K562 (cell line): Measurements from ENCODE around the gene NCMAP. TPM values are rescaled to one million over a fixed set of nuclear protein-coding genes. Genes with fewer than 3 reads are reported as not detected.

ENCODE experiments used
- BCLAF1 ChIP-seq, 2 experiments: fragments of 450-650 bp in 1 of 2; IDR thresholded peaks; 2 replicates each; pipeline ENCODE4 v1.6.1; 2011 to 2017; ENCODE audit warnings: low read depth in 2 of 2, antibody characterized with exemption in 1 of 2, borderline replicate concordance in 1 of 2, low read length in 1 of 2, mild to moderate bottlenecking in 1 of 2, mixed read lengths in 1 of 2; ENCODE audit not compliant: control insufficient read depth in 1 of 2
- BRCA1 ChIP-seq, 2 experiments: fragments of 450-650 bp in 1 of 2; sonication (generic) in 1 of 2; formaldehyde crosslinking in 1 of 2; IDR thresholded peaks; 2 replicates each; pipeline versions ENCODE4 v1.5.0 to v1.6.1; 2017 to 2020; ENCODE audit warnings: mild to moderate bottlenecking in 1 of 2, missing genetic modification reagents in 1 of 2
- DNMT1 ChIP-seq: fragments of 450-650 bp; IDR thresholded peaks from 2 replicates; pipeline ENCODE4 v1.6.1; 2016; ENCODE audit warnings: antibody characterized with exemption, mild to moderate bottlenecking
- E2F1 ChIP-seq: sonication (generic); formaldehyde crosslinking; IDR thresholded peaks from 2 replicates; pipeline ENCODE4 v1.8.1; 2023; ENCODE audit warnings: mild to moderate bottlenecking, missing genetic modification reagents, moderate library complexity
- FUS ChIP-seq: fragments of 200-400 bp; formaldehyde crosslinking; optimal IDR thresholded peaks from 2 replicates; pipeline ENCODE3; 2017; ENCODE audit warnings: low read depth, low read length
- HLTF ChIP-seq: fragments of 450-650 bp; IDR thresholded peaks from 2 replicates; pipeline ENCODE4 v1.6.1; 2016
- HMGN3 ChIP-seq: IDR thresholded peaks from 2 replicates; pipeline ENCODE4 v1.6.1; 2011; ENCODE audit warnings: borderline replicate concordance, low read depth, mild to moderate bottlenecking, mixed read lengths, low read length; ENCODE audit not compliant: insufficient read length; ENCODE audit errors: extremely low read depth
- JUN ChIP-seq, 2 experiments: sonication (generic) in 1 of 2; formaldehyde crosslinking in 1 of 2; IDR thresholded peaks; 2 replicates each; pipeline versions ENCODE4 v1.6.1 to v1.8.0; 2012 to 2022; ENCODE audit warnings: borderline replicate concordance in 2 of 2, mild to moderate bottlenecking in 2 of 2, improper control_type of control experiment in 1 of 2, low read depth in 1 of 2, low read length in 1 of 2, missing genetic modification reagents in 1 of 2
- MCM2 ChIP-seq: fragments of 450-650 bp; IDR thresholded peaks from 2 replicates; pipeline ENCODE4 v1.6.1; 2017; ENCODE audit warnings: low read depth, mild to moderate bottlenecking
- MEIS2 ChIP-seq: fragments of 450-650 bp; IDR thresholded peaks from 2 replicates; pipeline ENCODE4 v1.6.1; 2014; ENCODE audit warnings: mild to moderate bottlenecking; ENCODE audit not compliant: partially characterized antibody
- PML ChIP-seq: IDR thresholded peaks from 2 replicates; pipeline ENCODE4 v1.6.1; 2012; ENCODE audit warnings: low read length, inconsistent platforms
- SOX6 ChIP-seq: fragments of 450-650 bp; IDR thresholded peaks from 2 replicates; pipeline ENCODE4 v1.6.1; 2014; ENCODE audit warnings: mild to moderate bottlenecking
- SP1 ChIP-seq: sonication (generic); formaldehyde crosslinking; IDR thresholded peaks from 2 replicates; pipeline ENCODE4 v1.8.1; 2022; ENCODE audit warnings: mild to moderate bottlenecking, missing genetic modification reagents
- SPI1 ChIP-seq: IDR thresholded peaks from 2 replicates; pipeline ENCODE4 v1.6.1; 2011; ENCODE audit warnings: low read depth, low read length, control low read depth, borderline replicate concordance
- STAT5B ChIP-seq: fragments of 250-450 bp; sonication (Bioruptor Pico); IDR thresholded peaks from 2 replicates; pipeline ENCODE4 v1.8.0; 2021; ENCODE audit warnings: mild to moderate bottlenecking, inconsistent platforms
- ZBTB1 ChIP-seq: sonication (generic); formaldehyde crosslinking; IDR thresholded peaks from 2 replicates; pipeline ENCODE4 v1.8.1; 2023; ENCODE audit warnings: missing genetic modification reagents, low read depth, mild to moderate bottlenecking, borderline replicate concordance
- ZBTB49 ChIP-seq: sonication (generic); formaldehyde crosslinking; IDR thresholded peaks from 2 replicates; pipeline ENCODE4 v1.8.0; 2022; ENCODE audit warnings: missing genetic modification reagents, mild to moderate bottlenecking, borderline replicate concordance
- ZNF436 ChIP-seq: fragments of 250-450, 450-650 bp; sonication (Bioruptor Pico); formaldehyde crosslinking; IDR thresholded peaks from 2 replicates; pipeline ENCODE4 v1.7.0; 2020; ENCODE audit warnings: mild to moderate bottlenecking
- ZNF507 ChIP-seq: conservative IDR thresholded peaks from 2 replicates; pipeline ENCODE4 v1.6.1; 2017; ENCODE audit warnings: missing genetic modification characterization, missing compliant biosample characterization
- ZNF707 ChIP-seq: fragments of 250-450 bp; sonication (Bioruptor Pico); conservative IDR thresholded peaks from 2 replicates; pipeline ENCODE4 v1.8.0; 2022; ENCODE audit warnings: inconsistent platforms, mild to moderate bottlenecking, moderate library complexity
- ZNF830 ChIP-seq: fragments of 250-450 bp; sonication (Bioruptor Pico); IDR thresholded peaks from 2 replicates; pipeline ENCODE4 v1.5.0; 2021; ENCODE audit warnings: mild to moderate bottlenecking
- polyA plus RNA-seq, 8 experiments: library from polyadenylated mRNA; depleted of rRNA in 4 of 8; stranded (reverse) in 5 of 8; unstranded in 3 of 8; fragments of >200 nt; fragmentation: Nextera tagmentation in 2 of 8; fragmentation: Illumina TruSeq in 1 of 8; extraction: Ambion mirVana in 2 of 8; extraction: Trizol in 1 of 8; gene quantifications; 2 replicates each; pipeline versions ENCODE4 v1.2.1 to v1.2.3, GENCODE V29; 2011 to 2014; ENCODE audit warnings: inconsistent platforms in 1 of 8, missing spikeins in 1 of 8
- total RNA-seq, 7 experiments: library from RNA; depleted of rRNA in 6 of 7; stranded (reverse); fragments of >200 nt in 6 of 7; fragmentation: Illumina TruSeq in 2 of 7; extraction: Trizol in 2 of 7; gene quantifications; 2 replicates each; pipeline versions ENCODE4 v1.2.1 to v1.2.3, GENCODE V29; 2011 to 2021; ENCODE audit warnings: low replicate concordance in 1 of 7

NCMAP gene
- total and polyA plus RNA-seq, 9 of the 15 experiments (the other 6 are each of a cell fraction or from before 2014, with no cell fraction given), result 0.03 TPM; not detected in 8

GRCh38 chr1:24642481-24643362 lies 86.8 kb downstream of the NCMAP start, which contains the start of gene SRRM1 (continued):
- no peak for TF ChIP-seq MCM2
- no peak for TF ChIP-seq BCLAF1 (IDR thresholded peaks at IDR 0.05; ENCODE audit: borderline replicate concordance in 1 of 2, control insufficient read depth in 1 of 2, low read depth in 2 of 2, low read length in 1 of 2)
- TF ChIP-seq PML, result peak; percentile 83
- peak; percentile 84 for TF ChIP-seq E2F1 (CRISPR knock-in tag)
- no peak for TF ChIP-seq ZNF707 (CRISPR knock-in tag)
- TF ChIP-seq HLTF, result peak; percentile 87; the same call in 1 of the 2 replicates
- TF ChIP-seq FUS, result no peak
- TF ChIP-seq SP1 (CRISPR knock-in tag), result peak; percentile 94
- no peak for TF ChIP-seq DNMT1
- TF ChIP-seq MEIS2, result peak; percentile 99
- no peak for TF ChIP-seq STAT5B (CRISPR knock-in tag)
- TF ChIP-seq ZNF436, result no peak
- TF ChIP-seq JUN (IDR thresholded peaks at IDR 0.05; ENCODE audit: borderline replicate concordance, low read depth, low read length), result peak; percentile 52; the same call in 1 of the 2 replicates
- no peak for TF ChIP-seq JUN (CRISPR knock-in tag; IDR thresholded peaks at IDR 0.05; ENCODE audit: borderline replicate concordance)
- TF ChIP-seq SOX6, result peak; percentile 74; the same call in 1 of the 2 replicates
- TF ChIP-seq ZNF830, result 0 out of 2 replicates have a peak, but pooled peaks have one; percentile 31
- no peak for TF ChIP-seq ZNF507 (tag)
- no peak for TF ChIP-seq ZBTB1 (CRISPR knock-in tag)
- no peak for TF ChIP-seq ZBTB49 (CRISPR knock-in tag)
- peak; percentile 31; the same call in 1 of the 2 replicates for TF ChIP-seq SPI1
- TF ChIP-seq HMGN3, result peak; percentile 75
- no peak for TF ChIP-seq BRCA1 (IDR thresholded peaks at IDR 0.05)
- TF ChIP-seq BRCA1 (CRISPR knock-in tag; IDR thresholded peaks at IDR 0.05), result no peak
